K562 (cell line): ENCODE results near the gene DAPK1. TPM values are rescaled to one million over a fixed set of nuclear protein-coding genes. Genes with fewer than 3 reads are reported as not detected.

Experiments used
- CREB1 ChIP-seq, 2 experiments: sonication (generic) in 1 of 2; formaldehyde crosslinking in 1 of 2; IDR thresholded peaks; 2 replicates each; pipeline versions ENCODE4 v1.6.1 to v1.8.0; 2012 to 2022; ENCODE audit warnings: inconsistent platforms in 1 of 2, mild to moderate bottlenecking in 1 of 2, missing genetic modification reagents in 1 of 2, moderate library complexity in 1 of 2
- E2F1 ChIP-seq: sonication (generic); formaldehyde crosslinking; IDR thresholded peaks from 2 replicates; pipeline ENCODE4 v1.8.1; 2023; ENCODE audit warnings: mild to moderate bottlenecking, missing genetic modification reagents, moderate library complexity
- HDAC1 ChIP-seq, 2 experiments: fragments of 450-650 bp; IDR thresholded peaks; 2 replicates each; pipeline ENCODE4 v1.6.1; 2016 to 2017; ENCODE audit warnings: inconsistent platforms in 1 of 2, mild to moderate bottlenecking in 1 of 2, moderate library complexity in 1 of 2
- MEF2D ChIP-seq: conservative IDR thresholded peaks from 2 replicates; pipeline ENCODE4 v1.6.1; 2016; ENCODE audit warnings: low read depth, missing genetic modification characterization, missing compliant biosample characterization
- NFRKB ChIP-seq: fragments of 450-650 bp; IDR thresholded peaks from 2 replicates; pipeline ENCODE4 v1.6.1; 2016; ENCODE audit warnings: low read depth
- ZBTB7A ChIP-seq: IDR thresholded peaks from 2 replicates; pipeline ENCODE4 v1.6.1; 2011; ENCODE audit warnings: low read depth, mild to moderate bottlenecking, low read length, moderate library complexity, borderline replicate concordance; ENCODE audit not compliant: control insufficient read depth
- ZBTB9 ChIP-seq: fragments of 450-650 bp; formaldehyde crosslinking; IDR thresholded peaks from 2 replicates; pipeline ENCODE4 v1.4.0; 2020; ENCODE audit warnings: mild to moderate bottlenecking, moderate library complexity
- ZNF197 ChIP-seq: fragments of 200-800 bp; sonication (Bioruptor generic); IDR thresholded peaks from 2 replicates; pipeline ENCODE4 v1.6.1; 2016; ENCODE audit warnings: low read depth, missing genetic modification characterization, missing compliant biosample characterization
- ZNF584 ChIP-seq: fragments of 200-800 bp; sonication (Bioruptor generic); IDR thresholded peaks from 2 replicates; pipeline ENCODE4 v1.6.1; 2016; ENCODE audit warnings: low read depth, mild to moderate bottlenecking, missing genetic modification characterization, missing compliant biosample characterization
- ZNF740 ChIP-seq, 3 experiments: fragments of 200-800 bp in 1 of 3; sonication (Bioruptor generic) in 1 of 3; sonication (generic) in 1 of 3; formaldehyde crosslinking in 1 of 3; IDR thresholded peaks; 2 replicates each; pipeline versions ENCODE4 v1.6.1 to v1.8.0; 2016 to 2022; ENCODE audit warnings: mild to moderate bottlenecking in 2 of 3, missing compliant biosample characterization in 2 of 3, missing genetic modification characterization in 2 of 3, missing genetic modification reagents in 1 of 3
- polyA plus RNA-seq, 8 experiments: library from polyadenylated mRNA; depleted of rRNA in 4 of 8; stranded (reverse) in 5 of 8; unstranded in 3 of 8; fragments of >200 nt; fragmentation: Nextera tagmentation in 2 of 8; fragmentation: Illumina TruSeq in 1 of 8; extraction: Ambion mirVana in 2 of 8; extraction: Trizol in 1 of 8; gene quantifications; 2 replicates each; pipeline versions ENCODE4 v1.2.1 to v1.2.3, GENCODE V29; 2011 to 2014; ENCODE audit warnings: inconsistent platforms in 1 of 8, missing spikeins in 1 of 8
- total RNA-seq, 7 experiments: library from RNA; depleted of rRNA in 6 of 7; stranded (reverse); fragments of >200 nt in 6 of 7; fragmentation: Illumina TruSeq in 2 of 7; extraction: Trizol in 2 of 7; gene quantifications; 2 replicates each; pipeline versions ENCODE4 v1.2.1 to v1.2.3, GENCODE V29; 2011 to 2021; ENCODE audit warnings: low replicate concordance in 1 of 7
- TF ChIP-seq, protein P1 (sequence below), 3 experiments: fragments of 200-800 bp in 1 of 3; fragments of 250-450 bp in 1 of 3; fragments of 450-650 bp in 1 of 3; sonication (Bioruptor Pico) in 1 of 3; sonication (Bioruptor generic) in 1 of 3; formaldehyde crosslinking in 1 of 3; IDR thresholded peaks; 2 replicates each; pipeline versions ENCODE4 v1.6.1 to v1.8.0; 2016 to 2022; ENCODE audit warnings: mild to moderate bottlenecking in 2 of 3, missing genetic modification characterization in 2 of 3, missing compliant biosample characterization in 1 of 3, moderate library complexity in 1 of 3
- TF ChIP-seq, protein P2 (sequence below): fragments of 450-650 bp; IDR thresholded peaks from 2 replicates; pipeline ENCODE4 v1.6.1; 2017; ENCODE audit warnings: antibody characterized with exemption, mild to moderate bottlenecking

The DAPK1 gene
- total and polyA plus RNA-seq, 9 of the 15 experiments (the other 6 are each of a cell fraction or from before 2014, with no cell fraction given), result 1.7 to 26.4 (median 15.8) TPM

DNA sequence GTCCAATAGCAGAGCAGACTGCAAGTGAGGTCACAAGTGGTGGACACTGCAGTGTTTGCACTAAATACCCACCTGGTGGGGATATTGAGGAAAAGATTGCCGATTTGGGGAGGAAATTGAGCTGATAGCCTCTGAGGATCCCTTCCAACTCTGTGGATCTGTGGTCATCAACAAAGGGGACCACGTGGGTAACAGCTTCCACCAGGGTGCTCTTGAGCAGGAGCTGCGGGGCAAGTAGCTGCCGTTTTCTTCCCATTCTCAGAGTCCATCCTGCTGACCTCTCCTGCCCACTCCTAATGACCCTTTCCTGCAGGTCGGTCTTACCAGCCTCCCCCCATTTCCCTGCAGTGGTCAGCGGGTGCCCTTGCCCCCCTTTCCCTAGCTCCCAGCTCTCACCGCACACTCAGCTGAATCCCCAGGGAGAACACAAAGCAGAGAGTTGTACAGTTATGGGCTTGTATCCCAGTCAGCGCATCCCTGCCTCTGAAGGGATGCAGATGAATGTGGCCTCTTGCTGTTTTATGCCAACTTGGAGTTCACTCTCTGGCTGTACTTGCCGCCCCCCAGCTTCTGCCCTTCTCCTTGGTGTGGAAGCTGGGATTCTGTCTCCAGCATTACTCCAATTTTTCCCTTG, 18.0 kb downstream of the DAPK1 start (continued):
- TF ChIP-seq, protein P1, sequence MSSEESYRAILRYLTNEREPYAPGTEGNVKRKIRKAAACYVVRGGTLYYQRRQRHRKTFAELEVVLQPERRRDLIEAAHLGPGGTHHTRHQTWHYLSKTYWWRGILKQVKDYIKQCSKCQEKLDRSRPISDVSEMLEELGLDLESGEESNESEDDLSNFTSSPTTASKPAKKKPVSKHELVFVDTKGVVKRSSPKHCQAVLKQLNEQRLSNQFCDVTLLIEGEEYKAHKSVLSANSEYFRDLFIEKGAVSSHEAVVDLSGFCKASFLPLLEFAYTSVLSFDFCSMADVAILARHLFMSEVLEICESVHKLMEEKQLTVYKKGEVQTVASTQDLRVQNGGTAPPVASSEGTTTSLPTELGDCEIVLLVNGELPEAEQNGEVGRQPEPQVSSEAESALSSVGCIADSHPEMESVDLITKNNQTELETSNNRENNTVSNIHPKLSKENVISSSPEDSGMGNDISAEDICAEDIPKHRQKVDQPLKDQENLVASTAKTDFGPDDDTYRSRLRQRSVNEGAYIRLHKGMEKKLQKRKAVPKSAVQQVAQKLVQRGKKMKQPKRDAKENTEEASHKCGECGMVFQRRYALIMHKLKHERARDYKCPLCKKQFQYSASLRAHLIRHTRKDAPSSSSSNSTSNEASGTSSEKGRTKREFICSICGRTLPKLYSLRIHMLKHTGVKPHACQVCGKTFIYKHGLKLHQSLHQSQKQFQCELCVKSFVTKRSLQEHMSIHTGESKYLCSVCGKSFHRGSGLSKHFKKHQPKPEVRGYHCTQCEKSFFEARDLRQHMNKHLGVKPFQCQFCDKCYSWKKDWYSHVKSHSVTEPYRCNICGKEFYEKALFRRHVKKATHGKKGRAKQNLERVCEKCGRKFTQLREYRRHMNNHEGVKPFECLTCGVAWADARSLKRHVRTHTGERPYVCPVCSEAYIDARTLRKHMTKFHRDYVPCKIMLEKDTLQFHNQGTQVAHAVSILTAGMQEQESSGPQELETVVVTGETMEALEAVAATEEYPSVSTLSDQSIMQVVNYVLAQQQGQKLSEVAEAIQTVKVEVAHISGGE (CRISPR knock-in tag; IDR thresholded peaks at IDR 0.05), result peak in 1 of 3 experiments; percentile 19; a peak in 1 of 6 replicates
- TF ChIP-seq, protein P2, sequence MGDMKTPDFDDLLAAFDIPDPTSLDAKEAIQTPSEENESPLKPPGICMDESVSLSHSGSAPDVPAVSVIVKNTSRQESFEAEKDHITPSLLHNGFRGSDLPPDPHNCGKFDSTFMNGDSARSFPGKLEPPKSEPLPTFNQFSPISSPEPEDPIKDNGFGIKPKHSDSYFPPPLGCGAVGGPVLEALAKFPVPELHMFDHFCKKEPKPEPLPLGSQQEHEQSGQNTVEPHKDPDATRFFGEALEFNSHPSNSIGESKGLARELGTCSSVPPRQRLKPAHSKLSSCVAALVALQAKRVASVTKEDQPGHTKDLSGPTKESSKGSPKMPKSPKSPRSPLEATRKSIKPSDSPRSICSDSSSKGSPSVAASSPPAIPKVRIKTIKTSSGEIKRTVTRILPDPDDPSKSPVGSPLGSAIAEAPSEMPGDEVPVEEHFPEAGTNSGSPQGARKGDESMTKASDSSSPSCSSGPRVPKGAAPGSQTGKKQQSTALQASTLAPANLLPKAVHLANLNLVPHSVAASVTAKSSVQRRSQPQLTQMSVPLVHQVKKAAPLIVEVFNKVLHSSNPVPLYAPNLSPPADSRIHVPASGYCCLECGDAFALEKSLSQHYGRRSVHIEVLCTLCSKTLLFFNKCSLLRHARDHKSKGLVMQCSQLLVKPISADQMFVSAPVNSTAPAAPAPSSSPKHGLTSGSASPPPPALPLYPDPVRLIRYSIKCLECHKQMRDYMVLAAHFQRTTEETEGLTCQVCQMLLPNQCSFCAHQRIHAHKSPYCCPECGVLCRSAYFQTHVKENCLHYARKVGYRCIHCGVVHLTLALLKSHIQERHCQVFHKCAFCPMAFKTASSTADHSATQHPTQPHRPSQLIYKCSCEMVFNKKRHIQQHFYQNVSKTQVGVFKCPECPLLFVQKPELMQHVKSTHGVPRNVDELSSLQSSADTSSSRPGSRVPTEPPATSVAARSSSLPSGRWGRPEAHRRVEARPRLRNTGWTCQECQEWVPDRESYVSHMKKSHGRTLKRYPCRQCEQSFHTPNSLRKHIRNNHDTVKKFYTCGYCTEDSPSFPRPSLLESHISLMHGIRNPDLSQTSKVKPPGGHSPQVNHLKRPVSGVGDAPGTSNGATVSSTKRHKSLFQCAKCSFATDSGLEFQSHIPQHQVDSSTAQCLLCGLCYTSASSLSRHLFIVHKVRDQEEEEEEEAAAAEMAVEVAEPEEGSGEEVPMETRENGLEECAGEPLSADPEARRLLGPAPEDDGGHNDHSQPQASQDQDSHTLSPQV, result peak; percentile 82
- TF ChIP-seq MEF2D (tag) (peak; percentile 34; the same call in 1 of the 2 replicates), ZBTB7A (no peak), E2F1 (CRISPR knock-in tag) (no peak), ZNF197 (0 out of 2 replicates have a peak, but pooled peaks have one; percentile 36), ZNF740 (CRISPR knock-in tag; IDR thresholded peaks at IDR 0.05) (no peak), ZNF740 (tag; IDR thresholded peaks at IDR 0.05) (no peak), ZNF584 (CRISPR knock-in tag) (no peak), NFRKB (0 out of 2 replicates have a peak, but pooled peaks have one; percentile 43), CREB1 (IDR thresholded peaks at IDR 0.05) (no peak), CREB1 (CRISPR knock-in tag; IDR thresholded peaks at IDR 0.05) (0 out of 2 replicates have a peak, but pooled peaks have one; percentile 28), HDAC1 (IDR thresholded peaks at IDR 0.05) (no peak), ZBTB9 (CRISPR knock-in tag) (peak; percentile 21; the same call in 1 of the 2 replicates)
